ENCODE measurements around the gene GDPD4.

Gene GDPD4

DNA sequence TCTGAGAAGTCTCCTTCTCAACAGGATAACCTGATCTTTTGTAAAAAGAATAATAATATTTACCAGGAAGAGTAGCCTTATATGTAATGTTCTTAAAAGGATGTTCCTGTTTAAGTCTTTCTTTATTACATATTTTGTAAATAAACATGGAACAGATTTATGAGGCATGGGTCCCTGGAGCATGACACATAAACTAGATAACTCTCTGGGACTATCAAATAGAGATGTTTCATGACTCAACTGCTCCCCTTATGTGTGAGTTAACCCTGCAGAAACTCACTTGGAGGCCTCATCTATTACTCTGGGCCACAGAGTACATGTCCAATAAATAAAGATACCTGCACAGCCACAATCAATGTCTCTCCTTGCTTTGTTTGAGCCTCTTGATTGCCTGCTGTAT is 64.6 kb downstream of the GDPD4 start:
- no peak for DNase-seq

DNA sequence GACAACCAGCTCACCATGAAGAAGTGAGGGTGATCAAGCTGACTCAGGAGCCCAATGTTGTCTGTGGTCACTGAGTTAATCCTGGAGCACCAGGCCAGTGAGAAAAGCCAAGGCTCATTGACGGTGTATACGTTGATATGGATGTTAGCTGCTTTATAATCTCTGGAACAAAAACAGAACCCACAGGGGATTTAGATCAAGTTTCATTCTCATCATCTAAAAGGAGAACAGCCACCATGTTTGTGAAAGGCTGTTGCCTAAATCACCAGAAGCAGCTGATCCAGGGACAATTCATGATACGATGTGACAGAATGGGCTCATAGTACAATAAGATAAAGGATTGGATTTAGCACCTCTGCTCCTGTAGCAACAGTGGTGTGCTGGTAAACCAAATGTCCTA is 68.5 kb downstream of the GDPD4 start:
- DNase-seq: no peak

DNA sequence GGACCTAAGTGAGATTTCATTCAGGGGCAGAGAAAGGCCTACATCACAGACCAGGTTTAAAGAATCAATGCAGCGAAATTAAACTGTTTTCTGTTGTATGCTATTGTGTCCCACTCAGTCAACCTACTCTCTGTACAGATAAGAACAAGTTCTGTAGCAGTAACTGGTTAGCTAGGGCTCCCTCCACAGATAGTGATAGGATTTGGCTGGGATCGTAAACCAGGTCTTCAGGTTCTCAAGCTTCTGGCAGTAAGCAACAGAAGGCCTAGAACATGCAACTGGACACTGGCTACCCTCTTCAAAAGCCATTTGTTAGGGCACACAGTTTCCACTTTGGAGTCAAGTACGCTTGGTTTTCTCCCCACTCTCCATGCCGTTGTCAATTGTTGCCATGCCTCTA is 69.2 kb downstream of the GDPD4 start:
- no peak for DNase-seq

DNA sequence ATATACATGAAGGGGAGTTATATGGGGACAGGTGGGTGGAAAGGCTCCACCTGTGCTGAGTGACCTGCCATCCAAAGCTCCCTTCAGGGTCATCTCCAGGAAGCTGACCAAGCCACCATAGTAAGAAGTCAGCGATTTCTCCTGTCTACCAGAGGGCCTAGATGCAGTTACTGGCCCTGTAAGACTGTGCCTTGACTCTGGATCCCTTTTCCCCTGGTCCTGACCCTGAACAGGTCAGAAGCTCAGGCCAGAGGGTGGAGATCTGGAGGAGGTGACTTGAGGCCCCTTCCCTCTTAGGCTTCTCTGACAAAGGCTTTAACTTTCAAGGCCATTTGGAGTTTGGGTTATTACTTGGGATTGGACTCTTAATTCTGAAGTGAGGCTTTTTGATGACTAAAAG is 69.7 kb downstream of the GDPD4 start:
- no peak for DNase-seq

DNA sequence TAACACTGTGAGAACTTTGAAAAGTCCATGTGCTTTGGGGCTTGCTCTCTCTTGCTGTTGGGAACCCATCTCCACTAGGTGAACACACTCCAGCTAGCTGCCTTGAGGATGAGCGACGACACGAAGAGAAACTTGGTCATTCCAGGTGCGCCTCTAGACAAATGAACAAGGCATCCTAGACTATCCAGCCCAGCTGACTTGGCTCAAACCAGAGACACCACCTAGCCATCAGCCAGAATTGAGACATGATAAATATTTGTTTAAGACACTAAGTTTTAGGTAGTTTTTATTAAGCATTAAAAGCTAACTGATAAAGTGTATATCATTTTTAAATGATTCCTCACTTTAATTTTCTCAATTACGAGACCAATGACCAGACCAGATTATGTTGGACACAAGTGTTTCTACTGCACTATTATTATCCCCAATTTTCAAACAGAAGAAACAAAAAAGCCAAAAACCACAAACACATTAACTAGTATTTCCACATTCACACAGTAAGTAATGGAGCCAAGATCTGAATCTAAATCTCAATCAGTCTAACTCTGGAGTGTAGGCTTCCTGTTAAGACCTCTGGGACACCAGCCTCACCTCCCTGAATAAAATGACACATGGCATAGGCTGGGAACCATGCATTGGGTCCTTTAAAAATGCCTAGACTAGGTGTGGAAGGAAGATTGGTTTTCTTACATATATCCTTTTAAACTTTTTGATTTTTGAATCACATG is 70.4 kb downstream of the GDPD4 start:
- DNase-seq: no peak

DNA sequence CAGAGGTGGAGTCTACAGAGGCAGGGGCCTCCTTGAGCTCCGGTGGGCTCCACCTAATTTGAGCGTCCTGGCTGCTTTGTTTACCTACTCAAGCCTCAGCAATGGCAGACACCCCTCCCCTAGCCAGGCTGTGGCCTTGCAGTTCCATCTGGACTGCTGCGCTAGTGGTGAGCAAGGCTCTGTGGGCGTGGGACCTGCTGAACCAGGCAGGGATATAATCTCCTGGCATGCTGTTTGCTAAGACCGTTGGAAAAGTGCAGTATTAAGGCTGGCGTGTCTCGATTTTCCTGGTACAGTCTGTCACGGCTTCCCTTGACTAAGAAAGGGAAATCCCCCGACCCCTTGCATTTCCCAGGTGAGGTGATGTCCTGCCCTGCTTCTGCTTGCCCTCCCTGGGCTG is 77.7 kb downstream of the GDPD4 start:
- no peak for DNase-seq

DNA sequence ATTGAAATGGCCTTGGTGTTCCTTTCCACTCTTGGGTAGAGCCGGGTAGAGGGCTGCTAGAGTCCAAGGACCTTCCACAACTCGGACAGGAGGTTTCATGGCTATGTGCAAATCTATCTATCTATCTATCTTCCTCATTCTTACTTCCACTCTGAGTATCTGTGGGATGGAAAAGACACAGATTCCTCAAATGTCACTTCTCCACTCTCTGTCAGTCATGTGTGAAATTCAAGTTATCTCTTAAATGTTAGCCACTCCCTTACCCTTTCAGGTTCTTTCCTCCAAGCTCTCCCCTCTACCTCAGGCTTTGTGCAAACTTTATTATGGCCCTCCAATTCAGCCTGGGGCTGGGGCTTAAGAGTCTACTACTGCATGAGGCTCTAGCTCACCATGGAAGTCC is 84.3 kb downstream of the GDPD4 start:
- no peak for DNase-seq

DNA sequence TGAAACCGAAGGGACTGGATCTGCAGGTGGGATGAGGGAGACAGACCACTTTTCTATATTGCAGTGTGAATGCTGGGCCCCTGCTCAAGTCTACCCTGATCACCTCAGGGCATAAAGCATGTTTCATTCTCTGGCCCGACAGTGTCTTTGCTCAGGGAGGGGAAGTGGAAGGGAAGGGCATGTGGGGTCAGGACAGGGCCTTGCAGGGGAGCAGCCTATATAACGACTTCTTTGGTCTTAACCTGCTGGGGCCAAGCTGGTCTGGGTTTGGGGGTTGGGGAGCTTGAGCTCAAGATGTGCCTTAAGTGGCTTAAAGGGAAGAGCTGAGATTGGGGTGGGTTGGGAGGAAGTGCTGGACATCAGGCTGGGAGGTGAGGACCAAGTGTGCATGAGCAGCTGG is 86.4 kb downstream of the GDPD4 start:
- DNase-seq: no peak

DNA sequence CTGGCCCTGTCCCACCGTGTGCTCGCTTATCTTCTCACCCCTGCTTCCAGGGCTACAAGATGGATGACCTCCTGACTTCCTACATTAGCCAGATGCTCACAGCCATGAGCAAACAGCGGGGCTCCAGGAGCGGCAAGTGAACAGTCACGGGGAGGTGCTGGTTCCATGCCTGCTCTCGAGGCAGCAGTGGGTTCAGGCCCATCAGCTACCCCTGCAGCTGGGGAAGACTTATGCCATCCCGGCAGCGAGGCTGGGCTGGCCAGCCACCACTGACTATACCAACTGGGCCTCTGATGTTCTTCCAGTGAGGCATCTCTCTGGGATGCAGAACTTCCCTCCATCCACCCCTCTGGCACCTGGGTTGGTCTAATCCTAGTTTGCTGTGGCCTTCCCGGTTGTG is 86.9 kb downstream of the GDPD4 start:
- no peak for DNase-seq

DNA sequence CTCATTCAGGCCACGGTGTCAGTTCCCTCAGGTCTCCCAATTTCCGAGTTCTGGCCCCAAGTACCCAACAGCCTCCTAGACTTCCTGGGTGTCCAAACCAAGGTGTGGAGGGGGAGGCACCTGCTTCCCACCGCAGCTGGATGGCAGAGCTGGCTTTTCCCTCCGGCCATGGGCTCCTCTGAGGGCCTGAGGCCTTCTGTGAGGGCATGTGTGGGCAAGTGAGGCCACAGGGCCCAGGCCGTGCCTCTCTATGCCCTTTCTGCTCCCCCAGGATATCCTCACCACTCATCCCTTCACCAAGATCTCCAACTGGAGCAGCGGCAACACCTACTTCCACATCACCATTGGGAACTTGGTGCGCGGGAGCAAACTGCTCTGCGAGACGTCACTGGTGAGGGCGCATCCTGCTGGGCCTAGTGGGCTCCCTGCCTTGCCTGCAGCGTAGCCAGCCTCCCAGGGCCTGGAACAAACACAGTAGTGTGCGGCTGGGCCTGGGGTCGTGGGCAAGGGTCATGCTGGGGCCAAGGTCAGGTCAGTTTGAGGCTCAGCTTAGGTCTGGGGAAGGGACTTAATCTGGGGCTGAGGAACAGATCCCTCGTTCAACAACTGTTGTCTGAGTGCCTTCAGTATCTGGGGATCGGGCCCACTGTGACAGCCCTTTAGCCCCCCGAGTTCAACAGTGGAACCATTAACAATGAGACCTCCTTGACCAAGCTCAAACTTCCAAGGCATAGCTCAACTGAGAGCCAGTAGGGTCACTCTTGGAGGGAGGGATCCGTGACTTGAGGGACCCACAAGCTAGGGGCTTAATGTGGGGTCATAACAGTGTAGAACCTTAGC is 87.7 kb downstream of the GDPD4 start:
- DNase-seq: no peak

DNA sequence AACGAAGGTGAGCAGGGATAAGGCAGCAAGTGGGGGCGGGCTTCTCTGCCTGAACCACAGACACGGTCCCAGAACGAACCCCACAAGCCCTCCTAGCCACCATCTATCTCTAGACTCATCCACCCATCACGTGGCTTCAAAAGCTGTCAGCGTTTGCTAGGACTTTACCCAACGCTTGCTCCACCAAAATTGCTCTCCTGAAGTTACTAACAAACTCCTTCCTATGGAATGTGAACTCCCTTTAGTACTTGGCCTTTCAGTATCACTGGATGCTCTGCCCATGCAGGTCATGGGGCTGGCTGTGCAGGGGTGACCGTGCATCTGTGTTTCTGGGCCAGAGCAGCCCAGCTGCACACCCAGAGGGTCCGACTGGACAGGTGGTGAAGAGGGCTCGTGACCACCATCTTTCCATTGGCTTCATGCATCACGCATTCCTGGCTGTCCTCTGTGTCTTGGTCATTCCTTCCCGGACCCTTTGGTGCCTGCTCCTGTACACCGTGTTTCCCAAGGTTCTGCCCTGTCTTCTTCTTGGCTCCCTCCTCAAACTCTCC is 88.4 kb downstream of the GDPD4 start:
- DNase-seq: no peak

DNA sequence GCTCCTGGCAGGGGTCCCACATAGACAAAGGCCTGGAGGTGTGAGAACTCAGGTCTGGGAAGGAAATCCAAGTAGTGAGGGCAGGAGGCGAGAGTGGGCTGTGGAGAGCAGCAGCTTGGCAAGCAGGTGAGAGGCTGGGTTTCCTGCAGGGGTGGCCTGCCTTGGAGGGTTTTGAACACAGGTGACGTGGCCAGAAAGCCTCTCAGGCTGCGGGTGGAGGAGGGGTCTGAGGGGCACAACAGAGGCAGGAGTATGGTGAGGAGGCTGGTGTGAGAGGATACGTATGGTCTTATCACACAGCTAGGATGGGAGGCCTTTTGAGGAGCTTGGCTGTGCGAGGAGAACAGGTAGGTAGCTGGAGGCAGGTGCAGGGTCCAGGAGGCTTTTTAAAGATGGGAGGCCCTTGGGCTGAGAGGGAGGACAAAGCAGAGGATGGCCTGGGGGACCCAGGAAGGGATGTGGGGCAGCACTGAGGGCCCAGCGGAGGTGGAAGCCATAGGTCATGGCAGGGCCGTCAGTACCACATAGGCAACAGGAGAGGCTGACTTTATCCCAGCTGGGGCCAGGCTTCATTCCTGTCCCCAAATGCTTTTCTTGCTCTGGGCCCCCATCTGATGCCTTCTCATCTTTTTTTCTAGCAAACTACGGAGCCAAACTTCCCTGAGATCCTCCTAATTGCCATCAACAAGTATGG is 89.0 kb downstream of the GDPD4 start:
- DNase-seq: no peak

DNA sequence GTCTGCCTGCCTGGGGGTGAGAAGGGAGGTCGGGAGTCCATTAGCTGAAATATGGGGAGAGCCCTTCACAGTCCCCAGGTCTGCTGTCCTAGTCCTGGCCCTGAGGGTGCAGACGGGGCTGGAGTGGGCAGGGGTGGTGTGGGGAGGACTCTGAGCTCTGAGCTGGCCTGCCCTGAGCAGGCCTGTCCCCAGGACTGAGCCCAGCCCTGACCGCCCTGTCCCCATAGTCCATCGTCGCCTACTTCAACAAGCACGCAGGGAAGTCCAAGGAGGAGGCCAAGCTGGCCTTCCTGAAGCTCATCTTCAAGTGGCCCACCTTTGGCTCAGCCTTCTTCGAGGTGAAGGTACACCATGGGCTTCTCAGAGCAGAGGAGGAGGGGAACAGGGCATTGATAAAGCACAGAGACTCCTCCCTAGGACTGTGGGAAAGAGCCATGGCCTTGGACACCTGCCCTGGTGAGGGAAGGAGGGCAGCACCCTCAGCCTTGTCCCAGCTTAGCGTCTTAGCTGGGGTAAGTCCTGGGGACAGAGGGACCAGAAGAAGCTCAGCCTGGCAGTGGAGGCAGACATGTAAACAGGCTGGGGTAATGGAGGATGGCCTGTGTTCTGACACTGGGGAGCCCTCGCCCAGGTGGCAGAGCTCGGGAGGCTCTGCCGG is 89.8 kb downstream of the GDPD4 start:
- no peak for DNase-seq

DNA sequence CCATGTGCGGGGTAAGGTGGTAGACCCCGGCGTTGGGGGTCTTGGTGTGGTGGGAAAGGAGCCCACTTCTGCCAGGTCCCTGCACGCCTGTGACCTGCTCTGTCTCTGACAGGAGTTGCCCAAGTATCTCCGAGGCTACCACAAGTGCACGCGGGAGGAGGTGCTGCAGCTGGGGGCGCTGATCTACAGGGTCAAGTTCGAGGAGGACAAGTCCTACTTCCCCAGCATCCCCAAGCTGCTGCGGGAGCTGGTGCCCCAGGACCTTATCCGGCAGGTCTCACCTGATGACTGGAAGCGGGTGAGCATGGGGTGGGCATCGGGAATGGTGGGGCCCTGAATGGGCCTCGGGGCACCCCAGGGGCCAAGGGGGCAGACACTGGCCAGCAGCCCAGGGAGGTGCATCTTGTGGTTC is 90.4 kb downstream of the GDPD4 start:
- DNase-seq: no peak

DNA sequence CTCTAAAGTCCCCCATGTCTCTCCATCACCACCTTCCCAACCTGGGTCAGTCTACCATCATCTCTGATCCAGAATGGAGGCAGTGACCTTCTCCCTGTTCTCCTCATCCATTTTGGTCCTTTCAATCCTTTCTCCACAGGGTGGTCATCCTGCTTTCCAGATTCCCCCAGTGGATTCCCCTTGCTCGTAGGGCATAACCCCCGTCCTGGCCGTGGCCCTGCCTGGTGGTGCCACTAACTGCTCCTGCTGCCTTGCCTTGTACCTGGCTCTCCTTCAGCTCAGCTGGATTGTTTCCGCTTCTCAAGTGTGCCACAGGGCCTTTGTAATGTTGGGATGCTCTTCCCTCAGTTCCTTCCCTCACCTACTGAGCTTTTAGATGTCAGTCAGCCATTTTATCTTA is 91.8 kb downstream of the GDPD4 start:
- no peak for DNase-seq

DNA sequence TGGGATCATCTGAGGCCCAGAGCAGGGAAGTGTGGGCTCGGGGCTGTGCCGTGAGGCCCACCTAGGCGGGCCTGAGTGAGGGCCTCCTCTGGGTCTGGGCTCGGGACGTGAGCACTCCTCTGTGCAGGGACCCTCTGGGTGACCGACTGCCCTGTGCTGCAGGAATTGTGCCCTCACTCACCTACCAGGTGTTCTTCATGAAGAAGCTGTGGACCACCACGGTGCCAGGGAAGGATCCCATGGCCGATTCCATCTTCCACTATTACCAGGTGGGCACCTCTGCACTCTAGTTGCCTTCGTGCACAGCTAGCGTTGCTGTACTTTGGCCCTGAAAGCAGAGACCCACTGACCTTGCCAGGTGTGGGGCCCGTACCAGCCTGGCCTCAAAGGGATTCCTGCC is 93.0 kb downstream of the GDPD4 start:
- no peak for DNase-seq

DNA sequence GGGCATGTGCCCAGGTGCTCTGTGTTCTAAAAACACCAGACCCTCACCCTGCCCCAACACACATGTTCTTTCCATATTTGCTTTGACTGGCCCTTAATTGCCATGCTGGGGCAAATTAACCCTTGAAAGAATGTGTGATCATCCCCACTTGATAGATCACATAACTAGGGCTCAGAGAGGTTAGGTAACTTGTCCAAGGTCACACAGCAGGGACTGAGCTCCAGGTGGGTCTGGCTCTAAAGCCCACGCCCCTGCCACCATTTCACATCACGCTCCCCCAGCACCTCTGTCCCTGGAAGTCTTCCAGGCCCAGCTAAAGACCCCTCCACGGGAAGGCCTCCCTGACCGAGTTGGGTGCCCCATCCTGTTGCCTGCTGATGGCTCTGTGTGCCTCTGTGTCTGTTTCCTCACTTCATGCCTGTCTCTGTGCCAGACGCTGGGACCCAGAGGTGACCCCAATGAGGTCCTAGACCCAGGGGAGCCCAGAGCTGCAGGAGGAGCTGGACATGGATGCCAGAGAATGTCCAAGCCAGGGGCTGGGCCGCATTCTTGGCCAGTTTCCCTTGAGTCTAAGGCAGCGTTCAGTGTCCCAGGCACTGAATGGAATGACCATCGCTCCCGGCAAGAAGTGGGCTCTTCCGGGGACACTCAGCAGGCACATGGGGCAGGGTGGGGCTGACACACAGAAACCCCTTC is 93.7 kb downstream of the GDPD4 start:
- DNase-seq: no peak

DNA sequence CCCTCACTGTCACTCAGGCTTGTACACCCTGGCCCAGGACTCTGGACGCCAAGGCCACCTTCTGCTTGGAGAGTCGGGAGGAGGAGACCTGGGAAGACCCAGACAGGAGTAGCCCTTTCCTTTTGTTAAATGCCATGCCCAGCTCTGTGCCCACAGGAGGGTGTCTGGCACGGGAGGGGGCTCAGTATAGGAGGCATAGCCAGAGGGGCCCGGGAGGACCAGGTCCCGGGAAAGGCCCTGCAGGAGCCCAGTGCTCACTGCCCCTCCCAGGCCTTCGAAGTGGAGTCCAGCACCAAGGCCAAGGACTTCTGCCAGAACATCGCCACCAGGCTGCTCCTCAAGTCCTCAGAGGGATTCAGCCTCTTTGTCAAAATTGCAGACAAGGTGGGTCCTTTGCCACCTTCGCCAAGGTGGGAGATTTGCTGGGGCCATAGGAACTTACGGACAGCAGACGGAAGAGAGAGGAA is 94.4 kb downstream of the GDPD4 start:
- no peak for DNase-seq

DNA sequence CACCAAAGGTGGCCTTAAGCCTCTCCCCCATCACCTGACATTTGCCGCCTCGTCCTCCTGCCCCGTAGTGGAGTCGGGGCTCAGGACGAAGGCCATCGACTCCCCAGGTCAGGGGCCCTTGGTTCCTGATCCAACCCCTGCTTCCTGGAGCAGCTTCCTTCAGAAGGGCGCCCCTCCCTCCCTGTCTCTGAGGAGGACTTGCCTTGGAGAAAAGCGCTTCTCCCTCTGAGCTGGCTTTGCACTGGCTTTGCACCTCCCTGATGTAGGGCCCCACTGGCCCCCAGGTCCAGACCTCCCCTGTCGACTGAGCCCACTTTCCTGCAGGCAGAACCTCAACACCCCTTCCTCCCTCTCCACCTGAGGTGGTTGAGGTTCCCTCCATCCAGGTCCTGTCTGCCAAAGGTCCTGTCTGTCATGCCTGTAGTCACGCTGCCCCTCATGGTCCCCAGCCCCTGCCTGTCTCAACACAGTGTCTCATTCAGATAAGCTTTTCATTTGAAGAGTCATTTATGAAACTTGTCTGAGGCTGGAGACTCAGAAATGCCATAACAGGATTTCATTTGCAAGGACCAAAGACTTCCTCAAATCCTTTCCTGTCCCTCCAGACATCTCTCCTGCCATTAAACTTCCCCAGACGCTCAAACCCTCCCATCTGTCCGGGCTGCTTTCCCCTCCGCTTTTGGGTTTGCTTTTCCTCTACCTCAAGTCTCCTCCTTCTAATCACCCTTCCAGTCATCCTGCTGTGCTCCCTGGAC is 95.0 kb downstream of the GDPD4 start:
- DNase-seq: no peak

DNA sequence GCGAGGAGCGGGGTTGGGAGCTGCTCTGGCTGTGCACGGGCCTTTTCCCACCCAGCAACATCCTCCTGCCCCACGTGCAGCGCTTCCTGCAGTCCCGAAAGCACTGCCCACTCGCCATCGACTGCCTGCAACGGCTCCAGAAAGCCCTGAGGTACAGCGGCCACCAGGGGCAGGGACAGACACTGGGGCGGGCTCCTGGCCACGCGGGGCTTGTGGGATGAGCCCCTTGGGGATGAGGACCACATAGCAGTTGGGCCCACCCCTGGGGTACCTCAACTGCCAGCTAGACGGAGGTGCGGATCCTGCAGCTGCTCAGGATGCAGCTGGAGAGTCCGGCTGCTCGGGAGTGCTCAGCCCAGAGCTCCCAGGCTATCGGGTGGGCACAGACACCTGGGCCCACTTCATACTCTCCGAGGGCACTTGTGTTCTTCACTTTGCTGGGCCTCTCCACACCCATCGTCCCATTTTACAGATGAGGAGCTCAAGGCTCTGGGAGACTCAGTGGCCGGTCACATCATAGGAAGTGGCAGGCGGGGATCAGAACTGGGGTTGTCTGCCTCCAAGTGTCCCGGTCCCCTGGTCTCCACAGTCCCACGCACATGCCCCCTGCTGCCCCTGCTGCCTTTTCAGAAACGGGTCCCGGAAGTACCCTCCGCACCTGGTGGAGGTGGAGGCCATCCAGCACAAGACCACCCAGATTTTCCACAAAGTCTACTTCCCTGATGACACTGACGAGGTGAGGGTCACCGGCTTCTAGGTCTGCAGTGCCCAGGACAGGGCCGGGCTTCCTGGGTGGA is 95.8 kb downstream of the GDPD4 start:
- no peak for DNase-seq
